ENCODE measurements around the gene TAMALIN.

DNA sequence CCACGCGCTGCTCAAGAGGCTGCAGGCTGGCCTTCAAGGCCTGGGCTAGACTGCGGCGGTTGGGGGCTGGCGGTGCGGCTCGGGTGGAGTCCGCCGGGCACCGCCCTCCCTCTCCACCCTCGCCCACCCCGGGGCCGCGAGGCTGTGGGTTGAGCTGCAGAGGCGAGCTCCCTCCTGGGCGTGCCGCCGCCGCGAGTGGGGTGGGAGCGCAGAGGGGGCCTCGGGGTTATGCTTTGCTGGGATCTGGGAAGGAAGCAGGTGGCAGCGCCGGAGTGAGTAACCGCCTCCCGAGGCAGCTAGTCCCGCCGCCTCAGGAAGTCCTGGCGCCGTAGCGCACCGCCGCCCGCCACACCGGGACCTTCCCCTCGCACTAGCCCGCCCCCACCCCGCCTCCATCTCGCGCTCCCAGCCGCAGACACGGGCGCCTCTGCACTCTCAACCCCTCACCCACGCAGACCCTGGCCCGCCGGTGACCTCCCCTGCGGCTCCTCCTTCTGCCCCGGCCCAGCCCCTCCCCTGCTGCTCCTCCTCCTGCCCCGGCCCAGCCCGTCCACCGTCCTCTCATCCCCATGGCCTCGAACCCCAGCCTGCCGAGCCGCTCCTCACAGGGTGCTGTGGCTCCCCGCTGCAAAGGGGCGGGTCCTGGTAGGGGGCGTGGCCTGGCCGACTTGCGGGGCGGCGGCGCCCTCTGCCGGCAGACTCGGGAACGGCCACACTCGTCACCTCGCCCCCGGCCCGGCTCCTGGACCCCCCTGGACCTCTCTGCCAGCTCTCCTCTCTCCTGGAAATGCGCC is 16.6 kb downstream of the TAMALIN start:
- TF ChIP-seq, protein P1, sequence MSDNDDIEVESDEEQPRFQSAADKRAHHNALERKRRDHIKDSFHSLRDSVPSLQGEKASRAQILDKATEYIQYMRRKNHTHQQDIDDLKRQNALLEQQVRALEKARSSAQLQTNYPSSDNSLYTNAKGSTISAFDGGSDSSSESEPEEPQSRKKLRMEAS (IDR thresholded peaks at IDR 0.05): no peak; the same call in none of the 2 replicates
- no peak for TF ChIP-seq MAZ (IDR thresholded peaks at IDR 0.05; ENCODE audit: borderline replicate concordance, low read depth, low read length)
- TF ChIP-seq, protein P2, sequence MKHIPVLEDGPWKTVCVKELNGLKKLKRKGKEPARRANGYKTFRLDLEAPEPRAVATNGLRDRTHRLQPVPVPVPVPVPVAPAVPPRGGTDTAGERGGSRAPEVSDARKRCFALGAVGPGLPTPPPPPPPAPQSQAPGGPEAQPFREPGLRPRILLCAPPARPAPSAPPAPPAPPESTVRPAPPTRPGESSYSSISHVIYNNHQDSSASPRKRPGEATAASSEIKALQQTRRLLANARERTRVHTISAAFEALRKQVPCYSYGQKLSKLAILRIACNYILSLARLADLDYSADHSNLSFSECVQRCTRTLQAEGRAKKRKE (CRISPR knock-in tag; IDR thresholded peaks at IDR 0.05; ENCODE audit: low read depth): no peak
